Tibial artery (tissue), 4 donors: ENCODE results near the gene SUGCT.
A peak's percentile ranks its signal among the peaks of the same experiment; 100 is the strongest.

Experiments
- DNase-seq, 2 donors: peaks; one replicate each; pipeline ENCODE4 v3.0.0-alpha.2; 2019
- H3K27ac ChIP-seq, 2 donors: fragments of 200-600 bp; sonication (generic) in 1 of 2; 1 replicate in 1 of 2; 2 replicates in 1 of 2; pipeline ENCODE4 v1.5.1; 2018 to 2019; ENCODE audit warnings: mild to moderate bottlenecking in 1 of 2
- H3K27me3 ChIP-seq, 2 donors: fragments of 200-600 bp; sonication (generic) in 1 of 2; one replicate each; pipeline versions ENCODE4 v1.5.1 to v1.6.0; 2016 to 2019
- H3K36me3 ChIP-seq, 3 donors: fragments of 200-600 bp; sonication (generic) in 2 of 3; one replicate each; pipeline ENCODE4 v1.5.1; 2016 to 2019; ENCODE audit warnings: mild to moderate bottlenecking in 2 of 3
- H3K4me1 ChIP-seq, 4 donors: fragments of 200-600 bp; sonication (generic) in 2 of 4; 1 replicate in 3 of 4; 2 replicates in 1 of 4; pipeline ENCODE4 v1.5.1; 2016 to 2019
- H3K4me3 ChIP-seq, 2 donors: fragments of 200-600 bp; sonication (generic) in 1 of 2; 1 replicate in 1 of 2; 2 replicates in 1 of 2; pipeline ENCODE4 v1.5.1; 2018 to 2019; ENCODE audit warnings: mild to moderate bottlenecking in 2 of 2
- H3K9me3 ChIP-seq, 3 donors: fragments of 200-600 bp; sonication (generic) in 1 of 3; one replicate each; pipeline ENCODE4 v1.5.1; 2016 to 2019
- intact Hi-C: fragments of 100-400 bp; cut with DNase I; formaldehyde crosslinking; loops from one replicate; pipeline ENCODE4 v1.15.0; 2023; ENCODE audit warnings: low total_unique reads
- TF ChIP-seq, protein P1 (sequence below), 2 experiments: fragments of 200-600 bp in 1 of 2; fragments of 450-650 bp in 1 of 2; IDR thresholded peaks; one replicate each; pipeline ENCODE4 v1.5.1; 2017 to 2019; ENCODE audit warnings: antibody characterized with exemption in 2 of 2, mild to moderate bottlenecking in 1 of 2, moderate library complexity in 1 of 2

Gene SUGCT

GRCh38 chr7:40475681-40475982, 340.8 kb downstream of the SUGCT start:
- intact Hi-C loops = no loop called here
- H3K4me1 ChIP-seq = peaks cover 0 to 16% (median 0%) of the 10 kb centered on the region in 4 donors
- H3K27ac ChIP-seq = no peak overlapping the region
- no peaks in the 10 kb centered on the region for H3K36me3 ChIP-seq
- H3K9me3 ChIP-seq = no peaks in the 10 kb centered on the region
- H3K27me3 ChIP-seq = no peaks in the 10 kb centered on the region
- no peak for DNase-seq
- TF ChIP-seq, protein P1, sequence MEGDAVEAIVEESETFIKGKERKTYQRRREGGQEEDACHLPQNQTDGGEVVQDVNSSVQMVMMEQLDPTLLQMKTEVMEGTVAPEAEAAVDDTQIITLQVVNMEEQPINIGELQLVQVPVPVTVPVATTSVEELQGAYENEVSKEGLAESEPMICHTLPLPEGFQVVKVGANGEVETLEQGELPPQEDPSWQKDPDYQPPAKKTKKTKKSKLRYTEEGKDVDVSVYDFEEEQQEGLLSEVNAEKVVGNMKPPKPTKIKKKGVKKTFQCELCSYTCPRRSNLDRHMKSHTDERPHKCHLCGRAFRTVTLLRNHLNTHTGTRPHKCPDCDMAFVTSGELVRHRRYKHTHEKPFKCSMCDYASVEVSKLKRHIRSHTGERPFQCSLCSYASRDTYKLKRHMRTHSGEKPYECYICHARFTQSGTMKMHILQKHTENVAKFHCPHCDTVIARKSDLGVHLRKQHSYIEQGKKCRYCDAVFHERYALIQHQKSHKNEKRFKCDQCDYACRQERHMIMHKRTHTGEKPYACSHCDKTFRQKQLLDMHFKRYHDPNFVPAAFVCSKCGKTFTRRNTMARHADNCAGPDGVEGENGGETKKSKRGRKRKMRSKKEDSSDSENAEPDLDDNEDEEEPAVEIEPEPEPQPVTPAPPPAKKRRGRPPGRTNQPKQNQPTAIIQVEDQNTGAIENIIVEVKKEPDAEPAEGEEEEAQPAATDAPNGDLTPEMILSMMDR (IDR thresholded peaks at IDR 0.05) = no peak
- no peak overlapping the region for H3K4me3 ChIP-seq

DNA sequence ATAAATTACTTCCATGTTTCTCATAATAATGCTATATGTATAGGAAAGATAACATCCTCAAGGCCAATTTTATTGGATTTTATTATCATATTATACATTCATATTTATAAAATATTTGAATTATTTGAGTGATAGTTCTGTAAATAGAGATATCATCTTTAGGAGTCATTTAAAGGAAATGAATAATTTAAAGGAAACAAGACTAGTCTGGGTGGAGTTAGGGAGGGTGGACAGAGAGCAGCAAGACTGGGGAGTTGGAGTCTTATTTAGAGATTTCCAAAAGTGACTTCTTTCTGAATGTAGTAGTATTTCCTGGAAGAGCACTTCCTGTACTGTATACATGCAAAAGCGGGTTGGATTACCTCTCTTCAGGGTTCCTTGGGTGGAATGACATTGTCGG, 342.3 kb downstream of the SUGCT start:
- no peak for DNase-seq
- Histone ChIP-seq H3K4me1 (peaks cover 0 to 7% (median 0%) of the 10 kb centered on the region in 4 donors), H3K27me3 (no peaks in the 10 kb centered on the region), H3K27ac (no peak overlapping the region), H3K9me3 (no peaks in the 10 kb centered on the region), H3K36me3 (no peaks in the 10 kb centered on the region), H3K4me3 (no peak overlapping the region)
- TF ChIP-seq, protein P1 (IDR thresholded peaks at IDR 0.05) = no peak
- intact Hi-C loops = no loop called here

GRCh38 chr7:40482845-40483244, 348.0 kb downstream of the SUGCT start:
- TF ChIP-seq, protein P1 (IDR thresholded peaks at IDR 0.05) = no peak
- H3K27me3 ChIP-seq = no peaks in the 10 kb centered on the region
- DNase-seq = no peak
- no peaks in the 10 kb centered on the region for H3K4me1 ChIP-seq
- H3K36me3 ChIP-seq = no peaks in the 10 kb centered on the region
- H3K9me3 ChIP-seq = no peaks in the 10 kb centered on the region
- intact Hi-C loops = no loop called here
- H3K27ac ChIP-seq = no peak overlapping the region
- H3K4me3 ChIP-seq = no peak overlapping the region

DNA sequence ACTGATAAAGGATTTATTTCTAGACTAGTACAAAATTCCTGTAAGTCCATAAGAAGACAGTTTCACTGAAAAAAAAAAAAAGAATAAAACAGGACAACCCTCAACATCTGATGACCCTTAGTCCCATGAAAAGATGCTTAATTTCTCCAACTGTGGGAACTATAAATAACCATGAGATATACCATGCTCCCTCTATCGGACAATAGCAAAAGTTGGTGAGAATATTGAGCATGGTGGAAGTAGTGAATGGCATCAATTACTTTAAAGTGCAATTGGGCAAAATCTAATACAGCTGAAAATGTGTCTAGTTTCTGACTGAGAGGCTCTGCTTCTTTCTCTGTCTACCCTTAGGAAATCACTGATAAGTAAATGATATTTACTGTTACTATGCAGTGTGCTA, 348.8 kb downstream of the SUGCT start:
- no peak for DNase-seq
- Histone ChIP-seq H3K9me3 (no peaks in the 10 kb centered on the region), H3K27ac (no peak overlapping the region), H3K27me3 (no peaks in the 10 kb centered on the region), H3K36me3 (no peaks in the 10 kb centered on the region), H3K4me3 (no peak overlapping the region), H3K4me1 (no peaks in the 10 kb centered on the region)
- TF ChIP-seq, protein P1 (IDR thresholded peaks at IDR 0.05) = peak in 1 of 2 experiments; percentile 10
- intact Hi-C loops = no loop called here

DNA sequence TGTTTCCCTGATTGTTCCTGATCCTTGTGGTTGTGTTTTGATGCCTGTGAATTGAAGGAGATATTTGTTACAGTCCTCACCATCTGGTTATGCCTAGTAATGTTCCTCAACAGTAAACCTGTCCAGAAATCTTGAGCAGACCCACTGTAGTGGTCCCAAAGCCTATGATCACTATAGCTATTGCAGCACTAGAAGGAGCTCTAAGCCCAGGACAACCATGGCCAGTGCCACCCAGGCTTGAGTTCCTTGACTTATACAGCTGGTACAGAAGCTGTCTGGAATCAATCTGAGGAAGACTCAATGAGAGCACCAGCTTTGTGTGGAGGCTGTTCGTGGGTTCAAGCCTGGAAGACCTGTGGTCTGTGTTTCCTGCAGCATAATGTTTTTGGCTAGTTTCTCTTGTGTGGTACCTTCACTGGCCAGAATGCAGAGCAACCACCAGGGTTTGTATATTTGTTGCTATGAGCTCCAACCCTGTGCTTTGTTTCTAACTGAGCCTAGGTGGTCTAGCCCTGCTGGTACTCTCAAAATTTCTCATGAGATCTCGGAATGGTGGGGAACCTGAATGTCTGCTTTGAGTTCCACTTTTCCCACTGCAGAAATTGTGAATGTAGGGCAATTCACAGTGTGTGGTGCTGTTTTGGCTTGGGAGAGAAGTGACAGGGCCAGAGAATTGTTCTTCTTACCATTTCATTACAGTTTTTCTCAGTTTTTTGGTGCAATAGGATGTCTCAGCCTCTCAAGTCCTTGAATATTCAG, 355.2 kb downstream of the SUGCT start:
- TF ChIP-seq, protein P1 (IDR thresholded peaks at IDR 0.05) = no peak
- Histone ChIP-seq H3K4me3 (no peak overlapping the region), H3K27ac (no peak overlapping the region), H3K9me3 (no peaks in the 10 kb centered on the region), H3K4me1 (peaks cover 0 to 9% (median 0%) of the 10 kb centered on the region in 4 donors), H3K27me3 (no peaks in the 10 kb centered on the region), H3K36me3 (no peaks in the 10 kb centered on the region)
- intact Hi-C loops = no loop called here
- DNase-seq = no peak

DNA sequence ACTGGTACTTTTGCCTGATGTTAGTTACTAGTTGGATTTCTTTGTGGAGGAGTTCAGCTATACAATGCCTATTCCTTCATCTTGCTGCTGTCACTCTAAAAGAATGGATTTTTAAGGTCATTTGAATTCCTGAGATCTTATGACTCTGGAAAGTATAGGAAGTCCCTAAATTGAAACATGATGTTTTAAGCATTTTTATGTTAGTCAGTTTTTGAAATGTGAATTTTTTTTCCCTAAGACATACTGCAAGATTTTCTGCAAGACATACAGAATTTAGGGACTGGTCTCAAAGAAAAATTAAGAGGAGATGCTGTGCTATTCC, 355.8 kb downstream of the SUGCT start:
- Histone ChIP-seq H3K9me3 (no peaks in the 10 kb centered on the region), H3K4me1 (peaks cover 0 to 9% (median 0%) of the 10 kb centered on the region in 4 donors), H3K27ac (no peak overlapping the region), H3K27me3 (no peaks in the 10 kb centered on the region), H3K36me3 (no peaks in the 10 kb centered on the region), H3K4me3 (no peak overlapping the region)
- intact Hi-C loops = no loop called here
- no peak for DNase-seq
- TF ChIP-seq, protein P1 (IDR thresholded peaks at IDR 0.05) = no peak
